ENCODE results near the gene HDAC4. TPM values are rescaled to one million over a fixed set of nuclear protein-coding genes. Genes with fewer than 3 reads are reported as not detected.
"Not testable (repeated sequence)": the region's sequence is repeated elsewhere in the genome, so short reads cannot be mapped to it uniquely, and the experiment has no call there.

Gene HDAC4
- 61.5 and 79.7 TPM in 2 replicates for total RNA-seq (2021)
- Bru-seq, nascent RNA: percentile 78 among the genes with signal in this experiment
- percentile 75 among the genes with signal in this experiment for BruChase-seq, experiment 1, labeled RNA remaining after a 2-hour chase
- percentile 71 among the genes with signal in this experiment for BruChase-seq, experiment 2, labeled RNA remaining after a 6-hour chase
- long read RNA-seq, partial matches to known transcripts: 11 of 32 reads
- long read RNA-seq, other reads (novel, unspliced or antisense): 21 of 32 reads

- Histone ChIP-seq H2AFZ (peak within 1 kb of the TSS; percentile 94), H3K79me2 (ENCODE audit: low read depth) (peaks cover 41% of the 10 kb centered on the region), H3K27me3 (ENCODE audit: insufficient read depth, low read depth) (0 out of 2 replicates have a peak, but pooled peaks cover 4% of the 10 kb centered on the region), H3K9me3 (ENCODE audit: insufficient read depth, low read depth) (no peaks in the 10 kb centered on the region), H3K27ac (peak within 1 kb of the TSS; percentile 94), H3F3A (ENCODE audit: insufficient read depth, low read depth) (no peaks in the 10 kb centered on the region), H3K9me2 (ENCODE audit: insufficient read depth) (no peaks in the 10 kb centered on the region), H3K4me1 (replicated peaks; ENCODE audit: insufficient read depth) (peaks cover 16% of the 10 kb centered on the region), H4K20me1 (ENCODE audit: insufficient read depth) (peaks cover 20% of the 10 kb centered on the region; the same call in 1 of the 2 replicates), H3K36me3 (ENCODE audit: low read depth) (no peaks in the 10 kb centered on the region), H3K4me2 (peak within 1 kb of the TSS; percentile 89), H3K4me3 (peak within 1 kb of the TSS; percentile 99)
- BruUV-seq (replicated peaks): no TSS peak
- no peak for TF ChIP-seq CTCF (conservative IDR thresholded peaks at IDR 0.05)
- no peak for TF ChIP-seq EZH2 (IDR thresholded peaks at IDR 0.05; ENCODE audit: low read depth)
- intact Hi-C loops (cut with micrococcal nuclease; ENCODE audit: unreplicated experiment): loop anchor here (2.0 kb wide), 2 partner anchors 126 to 154 kb away; no protein-coding TSS in a partner anchor
- DNase-seq: no peak
- ChIA-PET POLR2A (ENCODE audit: unreplicated experiment) (interaction anchor here (0.6 to 1.0 kb wide), 16 partner anchors 8 to 1165 kb away, joined by 3 to 14 read pairs (median 4); no protein-coding TSS in a partner anchor), CTCF (interaction anchor here (0.6 to 0.7 kb wide), 4 partner anchors 127 to 591 kb away, joined by 3 to 6 read pairs (median 4); no protein-coding TSS in a partner anchor)
Measured at GRCh38 chr2:239400596-239401066, at the start of gene HDAC4. Gene HDAC4 (minus strand): TSS chr2:239401020. CDS start chr2:239352699, 48,321 bp downstream.

GRCh38 chr2:239449468-239449867 lies 48.6 kb upstream of the HDAC4 start:
- CTCF ChIA-PET: interaction anchor here (0.6 kb wide), 1 partner anchor 12 kb away, joined by 5 read pairs; no protein-coding TSS in a partner anchor
- H3K9me3 ChIP-seq (ENCODE audit: insufficient read depth, low read depth); H3K79me2 ChIP-seq (ENCODE audit: low read depth); BruUV-seq (replicated peaks); H3F3A ChIP-seq (ENCODE audit: insufficient read depth, low read depth); H3K4me3 ChIP-seq; H3K9me2 ChIP-seq (ENCODE audit: insufficient read depth); POLR2A ChIA-PET (ENCODE audit: unreplicated experiment); intact Hi-C loops (cut with micrococcal nuclease; ENCODE audit: unreplicated experiment); H4K20me1 ChIP-seq (ENCODE audit: insufficient read depth); DNase-seq; H3K4me2 ChIP-seq; H3K36me3 ChIP-seq (ENCODE audit: low read depth); H2AFZ ChIP-seq; H3K4me1 ChIP-seq (replicated peaks; ENCODE audit: insufficient read depth); H3K27ac ChIP-seq: not testable (repeated sequence)
- peaks cover 65% of the 10 kb centered on the region for H3K27me3 ChIP-seq (ENCODE audit: insufficient read depth, low read depth)

GRCh38 chr2:239445771-239446524 lies 45.1 kb upstream of the HDAC4 start:
- H3K9me2 ChIP-seq (ENCODE audit: insufficient read depth): no peaks in the 10 kb centered on the region
- no peaks in the 10 kb centered on the region for H4K20me1 ChIP-seq (ENCODE audit: insufficient read depth)
- POLR2A ChIA-PET (ENCODE audit: unreplicated experiment): no interaction called here
- no peak for DNase-seq
- H3F3A ChIP-seq (ENCODE audit: insufficient read depth, low read depth): peaks cover 7% of the 10 kb centered on the region; the same call in 1 of the 2 replicates
- H3K27ac ChIP-seq: no peak overlapping the region
- H3K4me2 ChIP-seq: no peak overlapping the region
- TF ChIP-seq EZH2 (IDR thresholded peaks at IDR 0.05; ENCODE audit: low read depth) (no peak), CTCF (conservative IDR thresholded peaks at IDR 0.05) (no peak)
- CTCF ChIA-PET: no interaction called here
- H2AFZ ChIP-seq: no peak overlapping the region
- no peaks in the 10 kb centered on the region for H3K79me2 ChIP-seq (ENCODE audit: low read depth)
- H3K27me3 ChIP-seq (ENCODE audit: insufficient read depth, low read depth): peaks cover 67% of the 10 kb centered on the region
- intact Hi-C loops (cut with micrococcal nuclease; ENCODE audit: unreplicated experiment): no loop called here
- no peaks in the 10 kb centered on the region for H3K36me3 ChIP-seq (ENCODE audit: low read depth)
- H3K4me3 ChIP-seq: no peak overlapping the region
- H3K9me3 ChIP-seq (ENCODE audit: insufficient read depth, low read depth): no peaks in the 10 kb centered on the region
- H3K4me1 ChIP-seq (replicated peaks; ENCODE audit: insufficient read depth): 0 out of 2 replicates have a peak, but pooled peaks cover 9% of the 10 kb centered on the region
- BruUV-seq (replicated peaks): no TSS peak
